ENCODE results near the gene FNBP1L. TPM values are rescaled to one million over a fixed set of nuclear protein-coding genes. Genes with fewer than 3 reads are reported as not detected.

Gene FNBP1L
- total RNA-seq, 2 donors from 2014 or later, result 12.2 to 13.2 TPM

DNA sequence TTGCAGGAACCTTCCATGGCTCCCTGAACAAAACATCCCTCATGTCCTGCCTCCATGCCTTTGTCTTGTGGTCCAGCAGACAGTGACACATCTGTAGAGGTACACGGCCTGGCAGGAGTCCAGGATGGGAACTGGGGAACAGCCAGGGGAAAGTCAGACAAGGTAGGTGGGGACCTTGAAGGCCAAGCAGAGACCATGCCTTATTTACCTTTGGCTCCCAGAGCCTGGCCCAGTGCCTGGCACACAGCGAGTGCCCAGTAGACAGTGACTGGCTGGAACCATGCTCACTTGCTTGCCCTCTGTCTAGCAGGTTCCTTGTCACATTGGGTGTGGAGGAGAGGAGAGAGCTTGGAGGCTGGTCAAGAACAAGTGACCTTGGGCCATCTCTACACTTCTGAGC is 152.7 kb downstream of the FNBP1L start:
- H3K27ac ChIP-seq, result no peak overlapping the region
- DNase-seq (ENCODE audit: low spot score), result no peak
- H3K4me1 ChIP-seq (ENCODE audit: control insufficient read depth in 1 of 2, low read depth in 2 of 2), result peaks cover 9 to 58% of the 10 kb centered on the region in 2 donors

GRCh38 chr1:93601686-93602085 is 153.8 kb downstream of the FNBP1L start:
- Histone ChIP-seq H3K36me3 (no peaks in the 10 kb centered on the region), H3K9me3 (no peaks in the 10 kb centered on the region), H3K4me3 (no peak overlapping the region), H3K4me1 (ENCODE audit: control insufficient read depth in 1 of 2, low read depth in 2 of 2) (peaks cover 5 to 51% of the 10 kb centered on the region in 2 donors), H3K27me3 (replicated peaks; ENCODE audit: insufficient read depth) (no peaks in the 10 kb centered on the region), H3K27ac (no peak overlapping the region)
- ATAC-seq (ENCODE audit: insufficient number of reproducible peaks, low FRiP score, low read depth) (no peak), DNase-seq (ENCODE audit: low spot score) (no peak)
- no peak for TF ChIP-seq CTCF (IDR thresholded peaks at IDR 0.05)

More for the DNA sequence above, 152.7 kb downstream of the FNBP1L start:
- no peaks in the 10 kb centered on the region for H3K27me3 ChIP-seq (replicated peaks; ENCODE audit: insufficient read depth)
- no peak for ATAC-seq (ENCODE audit: insufficient number of reproducible peaks, low FRiP score, low read depth)
- H3K36me3 ChIP-seq, result no peaks in the 10 kb centered on the region
- no peaks in the 10 kb centered on the region for H3K9me3 ChIP-seq
- H3K4me3 ChIP-seq, result no peak overlapping the region
- no peak for TF ChIP-seq CTCF (IDR thresholded peaks at IDR 0.05)

DNA sequence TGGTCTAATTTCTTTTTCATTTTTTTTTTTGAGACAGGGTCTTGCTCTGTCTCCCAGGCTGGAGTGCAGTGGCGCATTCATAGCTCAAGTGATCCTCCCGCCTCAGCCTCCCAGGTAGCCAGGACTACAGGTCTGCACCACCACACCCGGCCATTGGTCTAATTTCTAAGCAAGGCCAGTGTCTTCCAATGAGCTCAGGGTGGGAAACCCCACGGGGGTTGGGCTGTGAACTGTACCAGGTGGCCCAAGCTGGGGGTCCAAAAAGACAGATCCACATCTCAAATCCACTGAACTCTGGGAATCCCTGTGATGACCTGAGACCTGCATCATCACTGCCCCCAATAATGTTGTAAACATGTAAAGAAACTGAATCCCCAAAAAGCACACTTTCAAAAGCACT is 154.2 kb downstream of the FNBP1L start:
- DNase-seq (ENCODE audit: low spot score) (no peak), ATAC-seq (ENCODE audit: insufficient number of reproducible peaks, low FRiP score, low read depth) (no peak)
- Histone ChIP-seq H3K27ac (no peak overlapping the region), H3K4me1 (ENCODE audit: control insufficient read depth in 1 of 2, low read depth in 2 of 2) (peaks cover under 1 to 51% of the 10 kb centered on the region in 2 donors), H3K27me3 (replicated peaks; ENCODE audit: insufficient read depth) (no peaks in the 10 kb centered on the region), H3K9me3 (no peaks in the 10 kb centered on the region), H3K36me3 (no peaks in the 10 kb centered on the region), H3K4me3 (no peak overlapping the region)
- TF ChIP-seq CTCF (IDR thresholded peaks at IDR 0.05), result no peak

DNA sequence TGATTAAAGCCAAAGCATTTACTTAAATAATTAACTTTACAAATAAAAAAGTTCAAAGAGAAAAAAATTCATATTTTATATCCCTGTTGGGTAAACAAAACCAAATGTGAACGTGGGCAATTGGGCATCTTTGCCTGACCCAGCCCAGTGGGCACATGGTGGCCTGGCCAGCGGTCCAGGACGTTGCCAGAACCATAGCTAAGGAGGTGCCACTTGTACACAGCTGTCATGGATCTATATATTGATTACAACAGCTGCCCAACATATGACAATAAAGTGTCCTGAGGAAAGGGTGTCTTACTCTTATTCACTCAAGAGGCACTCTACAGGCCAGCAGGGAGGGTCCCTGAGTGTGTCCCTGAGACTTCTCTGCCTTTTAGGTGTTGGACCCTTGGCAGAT is 155.2 kb downstream of the FNBP1L start:
- Histone ChIP-seq H3K4me1 (ENCODE audit: control insufficient read depth in 1 of 2, low read depth in 2 of 2) (peaks cover 4 to 50% of the 10 kb centered on the region in 2 donors), H3K27me3 (replicated peaks; ENCODE audit: insufficient read depth) (no peaks in the 10 kb centered on the region), H3K4me3 (no peak overlapping the region), H3K27ac (no peak overlapping the region), H3K36me3 (no peaks in the 10 kb centered on the region), H3K9me3 (no peaks in the 10 kb centered on the region)
- TF ChIP-seq CTCF (IDR thresholded peaks at IDR 0.05), result no peak
- DNase-seq (ENCODE audit: low spot score) (no peak), ATAC-seq (ENCODE audit: insufficient number of reproducible peaks, low FRiP score, low read depth) (no peak)

DNA sequence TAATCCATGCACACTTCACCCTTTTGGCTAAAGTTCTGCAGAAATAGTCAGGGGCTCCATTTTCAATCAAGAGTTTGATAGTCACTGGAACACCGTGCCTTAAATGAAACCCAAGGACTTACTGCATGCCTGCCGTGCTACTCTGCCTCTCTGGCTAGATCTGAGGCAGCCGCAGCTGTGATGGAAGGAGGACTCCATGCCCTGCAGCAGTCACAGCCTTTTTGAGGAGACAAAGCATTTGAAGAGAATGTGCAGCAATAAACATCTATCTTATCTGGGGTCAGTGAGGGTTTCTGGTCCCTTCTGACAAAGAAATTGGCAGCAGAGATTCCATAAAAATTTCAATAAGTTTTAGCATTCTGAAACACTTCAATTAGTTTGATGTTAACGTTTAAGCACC is 155.7 kb downstream of the FNBP1L start:
- peaks cover 8 to 50% of the 10 kb centered on the region in 2 donors for H3K4me1 ChIP-seq (ENCODE audit: control insufficient read depth in 1 of 2, low read depth in 2 of 2)
- H3K27me3 ChIP-seq (replicated peaks; ENCODE audit: insufficient read depth), result no peaks in the 10 kb centered on the region
- TF ChIP-seq CTCF (IDR thresholded peaks at IDR 0.05), result no peak
- no peak for DNase-seq (ENCODE audit: low spot score)
- H3K4me3 ChIP-seq, result no peak overlapping the region
- no peak overlapping the region for H3K27ac ChIP-seq
- no peaks in the 10 kb centered on the region for H3K9me3 ChIP-seq
- no peak for ATAC-seq (ENCODE audit: insufficient number of reproducible peaks, low FRiP score, low read depth)
- H3K36me3 ChIP-seq, result no peaks in the 10 kb centered on the region

Other genes starting within 250 kb of the FNBP1L start
- gene DR1, start 102.2 kb upstream of the FNBP1L start, total RNA-seq, result 10 to 100 TPM; 13.8 to 33.2 TPM
- 10 to 100 TPM; 26.7 to 36.3 TPM for gene BCAR3, start 233.7 kb downstream of the FNBP1L start, total RNA-seq